H1 (cell line): ENCODE measurements around the gene CKAP2L. TPM values are rescaled to one million over a fixed set of nuclear protein-coding genes. Genes with fewer than 3 reads are reported as not detected.

Experiments used
- CTCF ChIA-PET: fragments of 300-600 bp; sonication (Branson Sonifier 250); formaldehyde crosslinking; loops from one replicate; lab custom pipeline; 2021; ENCODE audit not compliant: partially characterized antibody; lab: Charles Lee
- POLR2A ChIA-PET: fragments of 300-600 bp; sonication (Branson Sonifier 250); formaldehyde crosslinking; loops from one replicate; lab custom pipeline; 2021; ENCODE audit warnings: inconsistent platforms; ENCODE audit not compliant: partially characterized antibody; lab: Charles Lee
- DNase-seq, 2 experiments: peaks; one replicate each; pipeline versions ENCODE4 v3.0.0 to v3.0.0-alpha.2; 2010 to 2022; ENCODE audit warnings: low spot score in 2 of 2, low read depth in 1 of 2, mixed read lengths in 1 of 2
- FAIRE-seq: peaks from 2 replicates; lab custom pipeline; 2011; peaks lifted over from hg19 to GRCh38; lab: Jason Lieb, UNC
- H2AFZ ChIP-seq: 2 replicates; pipeline ENCODE4 v1.8.1; 2012; ENCODE audit warnings: low read length, inconsistent platforms
- H2AK5ac ChIP-seq: 2 replicates; pipeline ENCODE4 v1.6.1; 2013; ENCODE audit warnings: low read depth, low read length
- H2BK120ac ChIP-seq: replicated peaks from 2 replicates; pipeline ENCODE3; 2013; ENCODE audit warnings: low read depth, low read length, inconsistent platforms
- H2BK12ac ChIP-seq: 2 replicates; pipeline ENCODE4 v1.6.1; 2013; ENCODE audit warnings: low read depth, low read length
- H2BK15ac ChIP-seq: 2 replicates; pipeline ENCODE4 v1.6.1; 2013; ENCODE audit warnings: low read length
- H2BK20ac ChIP-seq: 2 replicates; pipeline ENCODE4 v1.6.1; 2013; ENCODE audit warnings: low read length
- H2BK5ac ChIP-seq: 2 replicates; pipeline ENCODE4 v1.6.1; 2013; ENCODE audit warnings: low read depth, low read length
- H3K14ac ChIP-seq: 2 replicates; pipeline ENCODE4 v1.6.1; 2013; ENCODE audit warnings: inconsistent platforms; ENCODE audit not compliant: insufficient read length
- H3K18ac ChIP-seq: 2 replicates; pipeline ENCODE4 v1.6.1; 2013; ENCODE audit warnings: low read length; ENCODE audit errors: extremely low read depth
- H3K23ac ChIP-seq: 2 replicates; pipeline ENCODE4 v1.6.1; 2013; ENCODE audit warnings: inconsistent platforms; ENCODE audit not compliant: insufficient read length
- H3K23me2 ChIP-seq: 2 replicates; pipeline ENCODE4 v1.6.1; 2013; ENCODE audit warnings: low read depth, low read length
- H3K27ac ChIP-seq: 2 replicates; pipeline ENCODE4 v1.6.1; 2011; ENCODE audit warnings: low read depth, low read length, inconsistent platforms
- H3K27me3 ChIP-seq, 4 experiments: replicated peaks in 1 of 4; 1 replicate in 1 of 4; 2 replicates in 3 of 4; pipeline versions ENCODE4 v1.6.1 to v1.8.1; 2011 to 2013; ENCODE audit warnings: low read length in 3 of 4, mild to moderate bottlenecking in 3 of 4, inconsistent platforms in 2 of 4, mixed read lengths in 2 of 4, moderate library complexity in 1 of 4; ENCODE audit not compliant: control insufficient read depth in 3 of 4, insufficient read depth in 3 of 4; ENCODE audit errors: extremely low read depth in 1 of 4
- H3K36me3 ChIP-seq, 4 experiments: 2 replicates each; pipeline versions ENCODE4 v1.6.1 to v1.8.1; 2011 to 2013; ENCODE audit warnings: mild to moderate bottlenecking in 4 of 4, low read length in 3 of 4, moderate library complexity in 2 of 4, control low read depth in 1 of 4, inconsistent platforms in 1 of 4; ENCODE audit not compliant: insufficient read depth in 4 of 4, control insufficient read depth in 2 of 4
- H3K4ac ChIP-seq: replicated peaks from 2 replicates; pipeline ENCODE3; 2013; ENCODE audit warnings: low read length, low read depth, mixed read lengths, inconsistent platforms; ENCODE audit not compliant: insufficient read length
- H3K4me1 ChIP-seq, 4 experiments: replicated peaks in 1 of 4; 1 replicate in 1 of 4; 2 replicates in 3 of 4; pipeline versions ENCODE4 v1.6.1 to v1.8.1; 2011 to 2013; ENCODE audit warnings: low read length in 3 of 4, inconsistent platforms in 2 of 4, mixed read lengths in 1 of 4; ENCODE audit not compliant: insufficient read depth in 4 of 4, control insufficient read depth in 3 of 4
- H3K4me2 ChIP-seq, 2 experiments: 2 replicates each; pipeline versions ENCODE4 v1.6.1 to v1.8.1; 2011 to 2013; ENCODE audit warnings: low read depth in 2 of 2, low read length in 2 of 2, control low read depth in 1 of 2, inconsistent platforms in 1 of 2, mild to moderate bottlenecking in 1 of 2; ENCODE audit not compliant: insufficient read depth in 1 of 2
- H3K4me3 ChIP-seq, 4 experiments: fragments of 200-600, 300-600 bp in 1 of 4; sonication (generic), shearing (Covaris generic), sonication (Bioruptor Twin) in 1 of 4; 2 replicates each; pipeline versions ENCODE4 v1.5.1 to v1.8.1; 2011 to 2016; ENCODE audit warnings: low read length in 4 of 4, low read depth in 3 of 4, control low read depth in 2 of 4, inconsistent platforms in 2 of 4, mild to moderate bottlenecking in 2 of 4, mixed read lengths in 1 of 4, moderate library complexity in 1 of 4; ENCODE audit not compliant: insufficient read depth in 2 of 4; ENCODE audit errors: extremely low read depth in 1 of 4
- H3K56ac ChIP-seq: replicated peaks from 2 replicates; pipeline ENCODE3; 2013; ENCODE audit warnings: low read depth, mild to moderate bottlenecking, mixed read lengths, low read length, inconsistent platforms; ENCODE audit not compliant: insufficient read length
- H3K79me1 ChIP-seq: 2 replicates; pipeline ENCODE4 v1.6.1; 2013; ENCODE audit warnings: low read depth, low read length, control low read depth
- H3K79me2 ChIP-seq, 2 experiments: 2 replicates each; pipeline versions ENCODE4 v1.6.1 to v1.8.1; 2012 to 2013; ENCODE audit warnings: low read length in 2 of 2, mild to moderate bottlenecking in 2 of 2, inconsistent platforms in 1 of 2; ENCODE audit not compliant: insufficient read depth in 2 of 2, control insufficient read depth in 1 of 2
- H3K9ac ChIP-seq, 4 experiments: replicated peaks in 1 of 4; 1 replicate in 1 of 4; 2 replicates in 3 of 4; pipeline versions ENCODE4 v1.6.1 to v1.8.1; 2011 to 2013; ENCODE audit warnings: low read depth in 3 of 4, low read length in 3 of 4, control low read depth in 2 of 4, mild to moderate bottlenecking in 2 of 4, moderate library complexity in 2 of 4, inconsistent platforms in 1 of 4; ENCODE audit errors: extremely low read depth in 1 of 4
- H3K9me3 ChIP-seq, 2 experiments: 2 replicates each; pipeline versions ENCODE4 v1.6.1 to v1.8.1; 2012 to 2013; ENCODE audit warnings: mild to moderate bottlenecking in 2 of 2, moderate library complexity in 2 of 2, control low read depth in 1 of 2, inconsistent platforms in 1 of 2, low read depth in 1 of 2, low read length in 1 of 2, mixed read lengths in 1 of 2; ENCODE audit not compliant: insufficient read depth in 2 of 2
- H4K20me1 ChIP-seq, 2 experiments: replicated peaks in 1 of 2; 2 replicates each; pipeline versions ENCODE3 to v1.8.1; 2011 to 2013; ENCODE audit warnings: inconsistent platforms in 2 of 2, low read length in 2 of 2, mild to moderate bottlenecking in 1 of 2; ENCODE audit not compliant: insufficient read depth in 2 of 2, control insufficient read depth in 1 of 2
- H4K5ac ChIP-seq: 2 replicates; pipeline ENCODE4 v1.6.1; 2013; ENCODE audit warnings: low read length, low read depth, mixed read lengths, inconsistent platforms; ENCODE audit not compliant: insufficient read length
- H4K8ac ChIP-seq: 2 replicates; pipeline ENCODE4 v1.8.0; 2013; ENCODE audit warnings: mild to moderate bottlenecking, moderate library complexity, low read length, inconsistent platforms; ENCODE audit not compliant: insufficient read depth; ENCODE audit errors: extremely low read depth
- H4K91ac ChIP-seq: replicated peaks from 2 replicates; pipeline ENCODE3; 2013; ENCODE audit warnings: low read length, mixed read lengths, inconsistent platforms; ENCODE audit not compliant: insufficient read length
- BRCA1 ChIP-seq: IDR thresholded peaks from 2 replicates; pipeline ENCODE4 v1.6.1; 2012; ENCODE audit warnings: low read depth, low read length, improper control_type of control experiment
- CTCF ChIP-seq, 3 experiments: IDR thresholded peaks; 1 replicate in 2 of 3; 2 replicates in 1 of 3; pipeline versions ENCODE4 v1.5.1 to v1.6.1; 2011; ENCODE audit warnings: low read length in 3 of 3, mild to moderate bottlenecking in 3 of 3, inconsistent platforms in 2 of 3, low read depth in 1 of 3, moderate library complexity in 1 of 3; ENCODE audit not compliant: insufficient read depth in 1 of 3; ENCODE audit errors: control extremely low read depth in 1 of 3
- E2F6 ChIP-seq: IDR thresholded peaks from 2 replicates; pipeline ENCODE4 v1.6.1; 2012; ENCODE audit warnings: inconsistent platforms
- EP300 ChIP-seq, 2 experiments: IDR thresholded peaks; 1 replicate in 1 of 2; 2 replicates in 1 of 2; pipeline ENCODE4 v1.6.1; 2011 to 2012; ENCODE audit warnings: low read depth in 2 of 2, low read length in 2 of 2, mild to moderate bottlenecking in 2 of 2, borderline replicate concordance in 1 of 2, inconsistent platforms in 1 of 2, moderate library complexity in 1 of 2
- NRF1 ChIP-seq: IDR thresholded peaks from 2 replicates; pipeline ENCODE4 v1.6.1; 2011; ENCODE audit warnings: mild to moderate bottlenecking, low read depth, low read length, improper control_type of control experiment
- POLR2A ChIP-seq, 2 experiments: IDR thresholded peaks; 1 replicate in 1 of 2; 2 replicates in 1 of 2; pipeline ENCODE4 v1.6.1; 2011; ENCODE audit warnings: low read depth in 2 of 2, low read length in 2 of 2, mild to moderate bottlenecking in 2 of 2; ENCODE audit errors: control extremely low read depth in 1 of 2
- RFX5 ChIP-seq: IDR thresholded peaks from 2 replicates; pipeline ENCODE4 v1.6.1; 2011; ENCODE audit warnings: low read depth, low read length, improper control_type of control experiment, borderline replicate concordance
- SIN3A ChIP-seq, 2 experiments: IDR thresholded peaks in 1 of 2; conservative IDR thresholded peaks in 1 of 2; 2 replicates each; pipeline ENCODE4 v1.6.1; 2011 to 2012; ENCODE audit warnings: low read length in 2 of 2, improper control_type of control experiment in 1 of 2, low read depth in 1 of 2, mild to moderate bottlenecking in 1 of 2
- SIRT6 ChIP-seq: IDR thresholded peaks from one replicate; pipeline ENCODE4 v1.7.1; 2012; ENCODE audit warnings: low read length, inconsistent platforms
- SP2 ChIP-seq: IDR thresholded peaks from 2 replicates; pipeline ENCODE4 v1.6.1; 2012; ENCODE audit warnings: mild to moderate bottlenecking, low read length, inconsistent platforms
- SUZ12 ChIP-seq: fragments of 200-600 bp; sonication (generic); IDR thresholded peaks from 2 replicates; pipeline ENCODE4 v1.6.1; 2012; ENCODE audit warnings: mild to moderate bottlenecking, inconsistent platforms, low read length, moderate library complexity, mixed read lengths
- TAF1 ChIP-seq: IDR thresholded peaks from 2 replicates; pipeline ENCODE4 v1.6.1; 2011; ENCODE audit warnings: mild to moderate bottlenecking, low read depth, low read length
- polyA plus RNA-seq, 7 experiments: library from polyadenylated mRNA; depleted of rRNA in 3 of 7; stranded (reverse) in 5 of 7; unstranded in 2 of 7; fragments of >200 nt in 5 of 7; fragments of 200-250 nt in 2 of 7; gene quantifications; 1 replicate in 5 of 7; 2 replicates in 1 of 7; 4 replicates in 1 of 7; pipeline versions ENCODE4 v1.2.1 to v1.2.3, GENCODE V29; 2011 to 2013; ENCODE audit warnings: missing spikeins in 2 of 7, mixed read lengths in 2 of 7
- total RNA-seq: library from RNA; stranded (reverse); fragmentation: NEBNext Ultra II Directional; extraction: Animal tissue kit (Norgen Biotek cat#: 25700); gene quantifications from 2 replicates; pipeline ENCODE4 v1.2.1, GENCODE V29; 2021

CKAP2L gene
- total and polyA plus RNA-seq, 2 of the 8 experiments (the other 6 are each of a cell fraction or from before 2014, with no cell fraction given): 2.5 to 20.7 TPM

- no peak overlapping the region for H2BK120ac ChIP-seq
- ChIA-PET POLR2A (interaction anchor here (0.7 kb wide), 1 partner anchor 247 kb away, joined by 3 read pairs; no protein-coding TSS in a partner anchor), CTCF (interaction anchor here (1.0 kb wide), 1 partner anchor 28 kb away, joined by 3 read pairs; no protein-coding TSS in a partner anchor)
- H3K18ac ChIP-seq: no peak overlapping the region
- no peaks in the 10 kb centered on the region for H3K79me2 ChIP-seq
- no peak overlapping the region for H3K27ac ChIP-seq
- no peak overlapping the region for H3K4ac ChIP-seq
- H2BK5ac ChIP-seq: no peak overlapping the region
- H4K5ac ChIP-seq: no peak overlapping the region
- H3K36me3 ChIP-seq: no peaks in the 10 kb centered on the region
- H4K20me1 ChIP-seq: no peaks in the 10 kb centered on the region
- H3K4me3 ChIP-seq: no peak overlapping the region
- no peak overlapping the region for H2AFZ ChIP-seq
- no peak overlapping the region for H2BK15ac ChIP-seq
- no peak overlapping the region for H4K91ac ChIP-seq
- H2AK5ac ChIP-seq: no peak overlapping the region
- DNase-seq (no peak), FAIRE-seq (no peak)
- no peaks in the 10 kb centered on the region for H3K79me1 ChIP-seq
- H4K8ac ChIP-seq: no peak overlapping the region
- H3K56ac ChIP-seq: no peak overlapping the region
- H3K9me3 ChIP-seq: no peaks in the 10 kb centered on the region
- no peak overlapping the region for H3K14ac ChIP-seq
- no peak overlapping the region for H2BK12ac ChIP-seq
- H3K23ac ChIP-seq: no peak overlapping the region
- no peaks in the 10 kb centered on the region for H3K27me3 ChIP-seq
- H3K4me2 ChIP-seq: no peak overlapping the region
- no peaks in the 10 kb centered on the region for H3K4me1 ChIP-seq
- no peak overlapping the region for H2BK20ac ChIP-seq
- no peaks in the 10 kb centered on the region; the same call in 1 of the 2 replicates for H3K23me2 ChIP-seq
- H3K9ac ChIP-seq: no peak overlapping the region
- TF ChIP-seq BRCA1: no peak
- TF ChIP-seq SP2: no peak
- TF ChIP-seq EP300 (IDR thresholded peaks at IDR 0.05; ENCODE audit: borderline replicate concordance in 1 of 2, low read depth in 2 of 2, low read length in 2 of 2): no peak
- no peak for TF ChIP-seq TAF1
- TF ChIP-seq NRF1: no peak
- no peak for TF ChIP-seq CTCF (IDR thresholded peaks at IDR 0.05; ENCODE audit: control extremely low read depth in 1 of 3, insufficient read depth in 1 of 3, low read depth in 1 of 3, low read length in 3 of 3)
- TF ChIP-seq SIN3A (conservative IDR thresholded peaks at IDR 0.05 in 1 of 2, IDR thresholded peaks at IDR 0.05 in 1 of 2; ENCODE audit: low read depth in 1 of 2, low read length in 2 of 2): no peak
- no peak for TF ChIP-seq SIRT6
- TF ChIP-seq E2F6: no peak
- no peak for TF ChIP-seq RFX5
- TF ChIP-seq POLR2A (IDR thresholded peaks at IDR 0.05; ENCODE audit: control extremely low read depth in 1 of 2, low read depth in 2 of 2, low read length in 2 of 2): no peak
- TF ChIP-seq SUZ12: no peak
These were observed 12.6 kb upstream of the CKAP2L start for GRCh38 chr2:112777036-112777435.
